ENCODE measurements around the gene TALDO1.

DNA sequence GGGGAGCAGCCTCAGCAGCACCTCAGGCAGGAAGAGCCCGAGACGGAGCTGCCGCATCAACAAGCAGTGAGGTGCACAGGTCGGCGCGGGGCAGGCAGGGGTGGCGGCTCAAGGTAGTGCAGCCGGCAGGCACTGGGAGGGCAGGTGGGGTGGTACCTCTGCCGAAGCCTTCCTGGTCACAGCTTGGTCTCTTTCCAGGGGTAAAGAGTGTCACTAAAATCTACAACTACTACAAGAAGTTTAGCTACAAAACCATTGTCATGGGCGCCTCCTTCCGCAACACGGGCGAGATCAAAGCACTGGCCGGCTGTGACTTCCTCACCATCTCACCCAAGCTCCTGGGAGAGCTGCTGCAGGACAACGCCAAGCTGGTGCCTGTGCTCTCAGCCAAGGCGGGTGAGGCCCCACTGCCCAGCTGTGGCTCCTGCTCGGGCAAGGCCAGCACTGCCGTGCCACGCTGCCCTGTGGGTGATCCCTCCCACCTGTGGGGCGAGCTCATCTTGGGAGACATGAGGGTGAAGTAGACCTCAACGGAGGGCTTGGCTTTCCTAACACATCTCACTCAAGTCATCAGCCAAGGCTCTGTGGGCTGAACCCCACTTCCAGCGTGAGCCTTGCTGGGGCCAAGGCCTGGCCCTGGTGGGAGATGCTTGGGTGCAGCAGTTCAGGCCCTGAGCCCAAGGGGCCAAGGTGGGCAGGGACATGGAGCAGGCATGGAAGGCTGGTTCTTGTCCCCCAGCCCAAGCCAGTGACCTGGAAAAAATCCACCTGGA, 16.5 kb downstream of the TALDO1 start:
- TF ChIP-seq CTCF (IDR thresholded peaks at IDR 0.05; ENCODE audit: low read length), result no peak
- TF ChIP-seq EZH2 (optimal IDR thresholded peaks at IDR 0.05; ENCODE audit: low read depth, low read length), result no peak

All from MM.1S (cell line).